GM23248 (cell line): Measurements from ENCODE around the gene USP31. TPM values are rescaled to one million over a fixed set of nuclear protein-coding genes. Genes with fewer than 3 reads are reported as not detected.

Experiments used
- DNase-seq: peaks from one replicate; pipeline ENCODE4 v3.0.0-alpha.2; 2015
- H2AFZ ChIP-seq: fragments of 200-600 bp; sonication (generic); 2 replicates; pipeline ENCODE4 v1.6.1; 2016; ENCODE audit warnings: antibody characterized with exemption
- H3F3A ChIP-seq: fragments of 200-600 bp; sonication (generic); 2 replicates; pipeline ENCODE4 v1.6.1; 2016; ENCODE audit warnings: mild to moderate bottlenecking, antibody characterized with exemption, mixed run types; ENCODE audit not compliant: insufficient read depth
- H3K27ac ChIP-seq: fragments of 200-600 bp; sonication (generic); 2 replicates; pipeline ENCODE4 v1.5.1; 2016; ENCODE audit warnings: mild to moderate bottlenecking
- H3K27me3 ChIP-seq: fragments of 200-600 bp; sonication (generic); replicated peaks from 2 replicates; pipeline ENCODE4 v1.6.1; 2016; ENCODE audit warnings: mild to moderate bottlenecking; ENCODE audit not compliant: insufficient read depth
- H3K36me3 ChIP-seq: fragments of 200-600 bp; sonication (generic); 2 replicates; pipeline ENCODE4 v1.6.1; 2016; ENCODE audit warnings: low read depth, mild to moderate bottlenecking
- H3K4me1 ChIP-seq: fragments of 200-600 bp; sonication (generic); 2 replicates; pipeline ENCODE4 v1.6.1; 2016; ENCODE audit warnings: mild to moderate bottlenecking; ENCODE audit not compliant: insufficient read depth
- H3K4me2 ChIP-seq: fragments of 200-600 bp; sonication (generic); one replicate; pipeline ENCODE4 v1.6.1; 2016; ENCODE audit warnings: mild to moderate bottlenecking; ENCODE audit not compliant: unreplicated experiment
- H3K4me3 ChIP-seq: fragments of 200-600 bp; sonication (generic); 2 replicates; pipeline ENCODE4 v1.5.1; 2016; ENCODE audit warnings: mild to moderate bottlenecking
- H3K79me2 ChIP-seq: fragments of 200-600 bp; sonication (generic); 2 replicates; pipeline ENCODE4 v1.6.1; 2016; ENCODE audit warnings: mild to moderate bottlenecking; ENCODE audit not compliant: insufficient read depth
- H3K9ac ChIP-seq: fragments of 200-600 bp; sonication (generic); 2 replicates; pipeline ENCODE4 v1.6.1; 2016; ENCODE audit warnings: mild to moderate bottlenecking
- H3K9me2 ChIP-seq: fragments of 200-600 bp; sonication (generic); 2 replicates; pipeline ENCODE4 v1.6.1; 2016; ENCODE audit warnings: mixed run types, mild to moderate bottlenecking, moderate library complexity; ENCODE audit not compliant: insufficient read depth
- H3K9me3 ChIP-seq: fragments of 200-600 bp; sonication (generic); one replicate; pipeline ENCODE4 v1.6.1; 2017; ENCODE audit warnings: low read depth
- H4K20me1 ChIP-seq: fragments of 200-600 bp; sonication (generic); 2 replicates; pipeline ENCODE4 v1.6.0; 2016; ENCODE audit not compliant: insufficient read depth
- EZH2 ChIP-seq: fragments of 200-600 bp; sonication (generic); IDR thresholded peaks from 2 replicates; pipeline ENCODE4 v1.6.1; 2018; ENCODE audit warnings: antibody characterized with exemption, mild to moderate bottlenecking; ENCODE audit not compliant: insufficient read depth, poor library complexity, severe bottlenecking
- EZH2phosphoT487 ChIP-seq: fragments of 200-600 bp; sonication (generic); IDR thresholded peaks from 2 replicates; pipeline ENCODE4 v1.6.1; 2018; ENCODE audit warnings: antibody characterized with exemption, moderate library complexity, mild to moderate bottlenecking, low read depth; ENCODE audit not compliant: insufficient read depth
- WGBS, 2 experiments: methylation state at CpG; one replicate each; pipeline ENCODE4 v1.1.6; 2015 to 2017; ENCODE audit warnings: low lambda C conversion rate in 2 of 2, low coverage in 1 of 2; ENCODE audit errors: missing lambda C conversion rate in 2 of 2; 5-methylcytosine and 5-hydroxymethylcytosine counted together
- in situ Hi-C: fragments of 300-500 bp; cut with MboI; formaldehyde crosslinking; loops from 2 replicates; pipeline ENCODE4 v1.15.0; 2020
- polyA plus RNA-seq: library from polyadenylated mRNA; unstranded; fragments of >200 nt; fragmentation: Nextera tagmentation; extraction: Ambion mirVana; gene quantifications from 2 replicates; pipeline ENCODE4 v1.2.1, GENCODE V29; 2016
- total RNA-seq: library from RNA; depleted of rRNA; stranded (reverse); fragments of >200 nt; shearing (Covaris generic); gene quantifications from 2 replicates; pipeline ENCODE4 v1.2.3, GENCODE V29; 2014

USP31 gene
- total and polyA plus RNA-seq, 2 experiments from 2014 or later = 0.88 to 6.6 TPM

GRCh38 chr16:23107936-23108335, 41.3 kb downstream of the USP31 start:
- H3K36me3 ChIP-seq = peaks cover 3% of the 10 kb centered on the region; the same call in 1 of the 2 replicates
- peaks cover 28% of the 10 kb centered on the region for H3K79me2 ChIP-seq
- in situ Hi-C loops = no loop called here
- H3K9ac ChIP-seq = no peak overlapping the region
- H3K4me2 ChIP-seq = no peak overlapping the region
- H4K20me1 ChIP-seq = no peaks in the 10 kb centered on the region
- TF ChIP-seq EZH2phosphoT487 (no peak), EZH2 (no peak)
- H3K27ac ChIP-seq = no peak overlapping the region
- H3K4me1 ChIP-seq = no peaks in the 10 kb centered on the region
- no peaks in the 10 kb centered on the region for H3K9me2 ChIP-seq
- H3F3A ChIP-seq = no peaks in the 10 kb centered on the region
- H2AFZ ChIP-seq = no peak overlapping the region
- no peak for DNase-seq
- no peak overlapping the region for H3K4me3 ChIP-seq
- WGBS, 2 experiments = 63 to 66% methylated on average over 5 of the region's 5 CpGs
- H3K27me3 ChIP-seq = no peaks in the 10 kb centered on the region
- H3K9me3 ChIP-seq = no peaks in the 10 kb centered on the region

- no peak overlapping the region for H3K27ac ChIP-seq
- H3K4me3 ChIP-seq = no peak overlapping the region
- H3K9me2 ChIP-seq = no peaks in the 10 kb centered on the region
- peaks cover 3% of the 10 kb centered on the region; the same call in 1 of the 2 replicates for H3K36me3 ChIP-seq
- H3K4me1 ChIP-seq = no peaks in the 10 kb centered on the region
- H3F3A ChIP-seq = no peaks in the 10 kb centered on the region
- H4K20me1 ChIP-seq = no peaks in the 10 kb centered on the region
- in situ Hi-C loops = no loop called here
- H3K79me2 ChIP-seq = peaks cover 22% of the 10 kb centered on the region
- WGBS, 2 experiments = 95 to 97% methylated on average over 2 of the region's 2 CpGs
- H2AFZ ChIP-seq = no peak overlapping the region
- no peak for DNase-seq
- H3K9me3 ChIP-seq = no peaks in the 10 kb centered on the region
- no peak for TF ChIP-seq EZH2
- no peak for TF ChIP-seq EZH2phosphoT487
- H3K4me2 ChIP-seq = no peak overlapping the region
- no peaks in the 10 kb centered on the region for H3K27me3 ChIP-seq
- no peak overlapping the region for H3K9ac ChIP-seq
Observed at GRCh38 chr16:23107117-23107516, 42.1 kb downstream of the USP31 start.

GRCh38 chr16:23105309-23105708, 43.9 kb downstream of the USP31 start:
- no peaks in the 10 kb centered on the region for H3K4me1 ChIP-seq
- H3K27ac ChIP-seq = no peak overlapping the region
- TF ChIP-seq EZH2 (no peak), EZH2phosphoT487 (no peak)
- in situ Hi-C loops = no loop called here
- 90 to 94% methylated on average over 5 of the region's 5 CpGs for WGBS, 2 experiments
- H3K4me2 ChIP-seq = no peak overlapping the region
- no peaks in the 10 kb centered on the region for H3K27me3 ChIP-seq
- H3K9ac ChIP-seq = no peak overlapping the region
- H3K79me2 ChIP-seq = peaks cover 14% of the 10 kb centered on the region
- H3K9me2 ChIP-seq = no peaks in the 10 kb centered on the region
- H3K9me3 ChIP-seq = no peaks in the 10 kb centered on the region
- H3F3A ChIP-seq = no peaks in the 10 kb centered on the region
- no peak overlapping the region for H3K4me3 ChIP-seq
- DNase-seq = no peak
- no peak overlapping the region for H2AFZ ChIP-seq
- no peaks in the 10 kb centered on the region for H4K20me1 ChIP-seq
- H3K36me3 ChIP-seq = peaks cover 3% of the 10 kb centered on the region; the same call in 1 of the 2 replicates

- Histone ChIP-seq H3K9ac (no peak overlapping the region), H4K20me1 (no peaks in the 10 kb centered on the region), H3K27me3 (no peaks in the 10 kb centered on the region), H2AFZ (no peak overlapping the region), H3K9me2 (no peaks in the 10 kb centered on the region), H3K4me2 (no peak overlapping the region), H3F3A (no peaks in the 10 kb centered on the region), H3K36me3 (peaks cover 3% of the 10 kb centered on the region; the same call in 1 of the 2 replicates), H3K9me3 (no peaks in the 10 kb centered on the region), H3K4me3 (no peak overlapping the region), H3K79me2 (peaks cover 8% of the 10 kb centered on the region), H3K4me1 (no peaks in the 10 kb centered on the region), H3K27ac (no peak overlapping the region)
- 98 to 99% methylated on average over 7 of the region's 7 CpGs for WGBS, 2 experiments
- TF ChIP-seq EZH2phosphoT487 (no peak), EZH2 (no peak)
- in situ Hi-C loops = no loop called here
- no peak for DNase-seq
Observed at GRCh38 chr16:23104032-23104955, 45.0 kb downstream of the USP31 start.
